Measurements from ENCODE around the gene ALOX12B.

Gene ALOX12B

GRCh38 chr17:8064561-8065019 lies 22.9 kb downstream of the ALOX12B start:
- H3K27me3 ChIP-seq (ENCODE audit: low read length) = no peaks in the 10 kb centered on the region
- no peaks in the 10 kb centered on the region for H3K36me3 ChIP-seq (ENCODE audit: low read length)
- no peaks in the 10 kb centered on the region for H3K9me3 ChIP-seq (ENCODE audit: insufficient read depth, low read length)
- H3K9me2 ChIP-seq (replicated peaks; ENCODE audit: insufficient read depth, low read length) = no peaks in the 10 kb centered on the region
- H3F3A ChIP-seq (ENCODE audit: insufficient read depth) = no peaks in the 10 kb centered on the region
- no peaks in the 10 kb centered on the region for H3K79me2 ChIP-seq (ENCODE audit: insufficient read depth, low read length)
- H3K27ac ChIP-seq (ENCODE audit: low read depth, low read length) = no peak overlapping the region
- TF ChIP-seq EZH2phosphoT487 (conservative IDR thresholded peaks at IDR 0.05; ENCODE audit: low read length) = no peak
- no peak for TF ChIP-seq CTCF (IDR thresholded peaks at IDR 0.05; ENCODE audit: insufficient read depth, low read length, poor library complexity, severe bottlenecking)
- no peak overlapping the region for H2AFZ ChIP-seq (ENCODE audit: low read depth, low read length, severe bottlenecking)
- no peaks in the 10 kb centered on the region for H4K20me1 ChIP-seq (ENCODE audit: low read depth, low read length)
- no peak overlapping the region for H3K9ac ChIP-seq (ENCODE audit: low read length)
- no peak overlapping the region for H3K4me2 ChIP-seq (ENCODE audit: low read depth, low read length, poor library complexity, severe bottlenecking)
- H3K4me3 ChIP-seq (ENCODE audit: insufficient read depth, low read length, poor library complexity, severe bottlenecking) = no peak overlapping the region

DNA sequence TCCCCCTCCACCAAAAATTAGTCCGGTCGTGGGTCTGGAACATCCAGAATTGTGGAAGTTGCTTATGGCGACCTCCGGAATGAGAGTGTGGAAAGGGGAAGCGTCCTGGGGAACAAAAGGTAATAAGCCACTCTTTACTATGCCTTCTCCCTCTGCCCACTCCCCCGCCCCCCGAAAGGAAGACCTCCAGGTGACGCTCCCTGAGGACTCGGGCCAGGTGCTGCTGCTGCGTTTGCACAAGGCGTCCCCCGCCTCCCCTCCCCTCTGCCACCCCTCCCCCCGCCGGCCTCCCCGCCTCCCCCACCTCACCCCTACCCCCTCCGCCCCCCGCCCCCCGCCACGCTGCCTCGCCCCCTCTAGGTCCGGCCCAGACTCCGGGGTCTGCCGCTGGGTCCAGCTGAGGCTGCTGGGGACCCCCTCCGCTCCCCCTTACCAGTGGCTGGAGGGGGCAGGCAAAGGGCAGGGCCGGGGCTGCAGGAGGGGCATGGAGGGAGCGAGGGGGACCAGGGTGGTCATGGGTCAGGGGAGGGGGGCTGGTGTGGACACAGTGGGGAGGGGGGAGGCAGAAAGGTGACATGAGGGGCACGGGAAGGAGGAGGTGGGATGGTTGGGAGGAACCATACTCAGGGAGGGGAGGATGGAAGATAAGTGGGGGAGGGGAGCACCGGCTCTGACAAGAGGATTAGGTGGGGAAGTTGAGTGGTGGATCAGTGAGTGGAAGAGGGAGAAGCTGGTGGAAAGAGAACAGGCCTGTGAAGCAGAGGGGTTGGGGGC lies 23.6 kb downstream of the ALOX12B start:
- H3K4me3 ChIP-seq (ENCODE audit: insufficient read depth, low read length, poor library complexity, severe bottlenecking) = no peak overlapping the region
- no peaks in the 10 kb centered on the region for H3K9me3 ChIP-seq (ENCODE audit: insufficient read depth, low read length)
- TF ChIP-seq EZH2phosphoT487 (conservative IDR thresholded peaks at IDR 0.05; ENCODE audit: low read length) (no peak), CTCF (IDR thresholded peaks at IDR 0.05; ENCODE audit: insufficient read depth, low read length, poor library complexity, severe bottlenecking) (no peak)
- no peaks in the 10 kb centered on the region for H3K27me3 ChIP-seq (ENCODE audit: low read length)
- no peak overlapping the region for H3K4me2 ChIP-seq (ENCODE audit: low read depth, low read length, poor library complexity, severe bottlenecking)
- H3K79me2 ChIP-seq (ENCODE audit: insufficient read depth, low read length) = no peaks in the 10 kb centered on the region
- no peak overlapping the region for H3K9ac ChIP-seq (ENCODE audit: low read length)
- H2AFZ ChIP-seq (ENCODE audit: low read depth, low read length, severe bottlenecking) = no peak overlapping the region
- H3K36me3 ChIP-seq (ENCODE audit: low read length) = no peaks in the 10 kb centered on the region
- no peaks in the 10 kb centered on the region for H4K20me1 ChIP-seq (ENCODE audit: low read depth, low read length)
- no peaks in the 10 kb centered on the region for H3K9me2 ChIP-seq (replicated peaks; ENCODE audit: insufficient read depth, low read length)
- no peaks in the 10 kb centered on the region for H3F3A ChIP-seq (ENCODE audit: insufficient read depth)
- H3K27ac ChIP-seq (ENCODE audit: low read depth, low read length) = no peak overlapping the region

DNA sequence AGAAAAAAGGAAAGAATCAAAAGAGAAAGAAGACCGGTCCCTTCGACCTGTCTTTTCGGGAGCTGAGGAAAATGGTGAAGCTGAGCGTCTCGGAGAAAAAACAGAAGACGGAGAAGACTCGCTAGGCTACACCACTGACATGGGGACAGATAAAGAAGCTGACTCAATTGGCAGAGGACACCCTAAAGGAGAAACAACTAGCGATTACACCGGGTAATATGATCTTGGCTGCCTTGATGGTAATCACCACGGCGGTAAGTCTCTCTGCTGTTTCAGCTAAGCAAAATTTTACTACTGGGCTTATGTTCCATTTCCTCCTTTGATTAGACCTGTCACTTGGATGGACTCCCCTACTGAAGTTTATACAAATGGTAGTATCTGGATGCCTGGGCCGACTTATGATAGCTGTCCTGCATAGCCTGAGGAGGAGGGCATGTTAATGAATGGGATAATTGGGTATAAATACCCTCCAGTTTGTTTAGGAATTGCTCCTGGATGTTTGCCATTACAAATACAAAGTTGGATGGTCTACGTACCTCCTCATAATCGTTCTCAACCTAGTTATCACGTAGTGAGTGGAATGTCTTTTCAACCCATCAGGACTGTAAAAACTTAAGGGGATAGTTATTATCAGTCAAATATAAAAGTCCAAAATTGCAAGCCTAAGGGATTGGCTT lies 24.6 kb downstream of the ALOX12B start:
- Histone ChIP-seq H3K36me3 (ENCODE audit: low read length) (no peaks in the 10 kb centered on the region), H3K9me3 (ENCODE audit: insufficient read depth, low read length) (no peaks in the 10 kb centered on the region), H3K27me3 (ENCODE audit: low read length) (no peaks in the 10 kb centered on the region), H3K9me2 (replicated peaks; ENCODE audit: insufficient read depth, low read length) (no peaks in the 10 kb centered on the region), H3K9ac (ENCODE audit: low read length) (no peak overlapping the region), H3K27ac (ENCODE audit: low read depth, low read length) (no peak overlapping the region), H3K4me3 (ENCODE audit: insufficient read depth, low read length, poor library complexity, severe bottlenecking) (no peak overlapping the region), H3K79me2 (ENCODE audit: insufficient read depth, low read length) (no peaks in the 10 kb centered on the region), H3K4me2 (ENCODE audit: low read depth, low read length, poor library complexity, severe bottlenecking) (no peak overlapping the region), H2AFZ (ENCODE audit: low read depth, low read length, severe bottlenecking) (no peak overlapping the region), H3F3A (ENCODE audit: insufficient read depth) (no peaks in the 10 kb centered on the region), H4K20me1 (ENCODE audit: low read depth, low read length) (no peaks in the 10 kb centered on the region)
- no peak for TF ChIP-seq CTCF (IDR thresholded peaks at IDR 0.05; ENCODE audit: insufficient read depth, low read length, poor library complexity, severe bottlenecking)
- no peak for TF ChIP-seq EZH2phosphoT487 (conservative IDR thresholded peaks at IDR 0.05; ENCODE audit: low read length)
